COR-L47 (cell line): Measurements from ENCODE around the gene SLC22A5.
"Not testable (repeated sequence)": the region's sequence is repeated elsewhere in the genome, so short reads cannot be mapped to it uniquely, and the experiment has no call there.

Source experiments
- DNase-seq: peaks from one replicate; lab custom pipeline; 2025; lab: John Stamatoyannopoulos, UW

Gene SLC22A5

GRCh38 chr5:132388244-132389050, 18.9 kb downstream of the SLC22A5 start:
- DNase-seq: no peak

GRCh38 chr5:132389051-132389331, 19.5 kb downstream of the SLC22A5 start:
- no peak for DNase-seq

GRCh38 chr5:132389585-132390286, 20.2 kb downstream of the SLC22A5 start:
- DNase-seq: no peak

GRCh38 chr5:132391247-132391646, 21.7 kb downstream of the SLC22A5 start:
- no peak for DNase-seq

- DNase-seq: no peak
These were observed 22.4 kb downstream of the SLC22A5 start for GRCh38 chr5:132391870-132392269.

- no peak for DNase-seq
These were observed 22.9 kb downstream of the SLC22A5 start for GRCh38 chr5:132392411-132392810.

GRCh38 chr5:132392978-132393825, 23.7 kb downstream of the SLC22A5 start:
- DNase-seq: no peak

GRCh38 chr5:132394667-132395259, 25.3 kb downstream of the SLC22A5 start:
- no peak for DNase-seq

- no peak for DNase-seq
These were observed 27.1 kb downstream of the SLC22A5 start for GRCh38 chr5:132396589-132397031.

- DNase-seq: no peak
These were observed 27.7 kb downstream of the SLC22A5 start for GRCh38 chr5:132397224-132397623.

GRCh38 chr5:132397936-132398675, 28.6 kb downstream of the SLC22A5 start:
- DNase-seq: not testable (repeated sequence)

- not testable (repeated sequence) for DNase-seq
These were observed 34.5 kb downstream of the SLC22A5 start for GRCh38 chr5:132404041-132404440.

- no peak for DNase-seq
These were observed 36.1 kb downstream of the SLC22A5 start for GRCh38 chr5:132405646-132406045.

GRCh38 chr5:132406144-132406783, 36.8 kb downstream of the SLC22A5 start:
- DNase-seq: no peak

- DNase-seq: no peak
These were observed 38.5 kb downstream of the SLC22A5 start for GRCh38 chr5:132407970-132408369.

GRCh38 chr5:132408456-132408855, 38.9 kb downstream of the SLC22A5 start:
- no peak for DNase-seq

- no peak for DNase-seq
These were observed 39.5 kb downstream of the SLC22A5 start for GRCh38 chr5:132408965-132409364.

GRCh38 chr5:132410451-132411303, 41.2 kb downstream of the SLC22A5 start:
- DNase-seq: peak; percentile 67

- no peak for DNase-seq
These were observed 41.9 kb downstream of the SLC22A5 start for GRCh38 chr5:132411304-132412013.
